Right lobe of liver (tissue), 6 donors: Measurements from ENCODE around the gene GAGE12J. TPM values are rescaled to one million over a fixed set of nuclear protein-coding genes. Genes with fewer than 3 reads are reported as not detected.

Source experiments
- ATAC-seq, 4 donors: fragments of 200-7000 bp; cut with Tn5 transposase; one replicate each; pipeline ENCODE4 v1.9.1; 2020; ENCODE audit warnings: mild to moderate bottlenecking in 4 of 4, moderate library complexity in 4 of 4
- DNase-seq, 3 donors: peaks; one replicate each; pipeline ENCODE4 v3.0.0-alpha.2; 2020
- H3K27ac ChIP-seq, 3 donors: fragments of 200-600 bp; one replicate each; pipeline ENCODE4 v1.8.0; 2022
- H3K27me3 ChIP-seq, 2 donors: fragments of 200-600 bp; one replicate each; pipeline ENCODE4 v1.8.0; 2022
- H3K36me3 ChIP-seq, 4 donors: fragments of 200-600 bp; sonication (generic) in 1 of 4; one replicate each; pipeline versions ENCODE4 v1.5.1 to v1.8.0; 2017 to 2022; ENCODE audit warnings: control low read depth in 1 of 4
- H3K4me1 ChIP-seq, 4 donors: fragments of 200-600 bp; sonication (generic) in 1 of 4; one replicate each; pipeline versions ENCODE4 v1.5.1 to v1.8.0; 2017 to 2022; ENCODE audit warnings: control low read depth in 1 of 4
- H3K4me3 ChIP-seq, 3 donors: fragments of 200-600 bp; one replicate each; pipeline ENCODE4 v1.8.0; 2022
- H3K9me3 ChIP-seq, 4 donors: fragments of 200-600 bp; sonication (generic) in 1 of 4; one replicate each; pipeline versions ENCODE4 v1.5.1 to v1.8.0; 2017 to 2022; ENCODE audit warnings: control low read depth in 1 of 4
- CTCF ChIP-seq, 4 donors: fragments of 200-600 bp in 3 of 4; fragments of 450-650 bp in 1 of 4; IDR thresholded peaks; one replicate each; pipeline versions ENCODE4 v1.5.1 to v1.8.0; 2016 to 2022; ENCODE audit warnings: antibody characterized with exemption in 4 of 4, mild to moderate bottlenecking in 2 of 4
- POLR2A ChIP-seq: fragments of 450-650 bp; IDR thresholded peaks from one replicate; pipeline ENCODE4 v1.6.1; 2017; ENCODE audit warnings: antibody characterized with exemption, mild to moderate bottlenecking
- WGBS: methylation state at CpG from one replicate; pipeline ENCODE4 v1.1.6; 2018; ENCODE audit warnings: low coverage, low lambda C conversion rate; ENCODE audit not compliant: insufficient coverage; ENCODE audit errors: missing lambda C conversion rate; 5-methylcytosine and 5-hydroxymethylcytosine counted together
- intact Hi-C, 2 donors: fragments of 100-400 bp; cut with DNase I; formaldehyde crosslinking; loops; one replicate each; pipeline versions ENCODE4 v1.11.2 to v1.14.1; 2022
- total RNA-seq, 6 experiments: library from RNA; depleted of rRNA in 2 of 6; stranded (reverse); fragments of >200 nt in 2 of 6; fragmentation: NEBNext Ultra II Directional in 3 of 6; extraction: Animal tissue kit (Norgen Biotek cat#: 25700) in 3 of 6; gene quantifications; one replicate each; pipeline versions ENCODE4 v1.1.0 to v1.2.4, GENCODE V29; 2016 to 2023
- donor health status: DM: no; HTN: yes; CAD: no.
- donor health status: DM: no; HTN: no; CAD: no.
- donor health status: DM: no; HTN: no; CAD: no.
- donor health status: DM: no; HTN: yes; CAD: no.
- donor health status: DM: no; HTN: yes; CAD: no.

GAGE12J gene
- total RNA-seq, 6 experiments from 2014 or later: not detected

- Histone ChIP-seq H3K4me3 (peak overlapping the region; percentile 16 to 29 (median 23)), H3K27me3 (no peaks in the 10 kb centered on the region), H3K36me3 (no peaks in the 10 kb centered on the region), H3K9me3 (no peaks in the 10 kb centered on the region), H3K27ac (peak overlapping the region; percentile 27 to 43 (median 42)), H3K4me1 (no peaks in the 10 kb centered on the region)
- no peak for TF ChIP-seq POLR2A
- no peak for TF ChIP-seq CTCF (IDR thresholded peaks at IDR 0.05)
- DNase-seq (no peak), ATAC-seq (peak; percentile 59 to 80 (median 70))
- 29% methylated on average over 7 of the region's 15 CpGs for WGBS
- intact Hi-C loops: no loop called here
Measured at GRCh38 chrX:49308604-49309269, 13.1 kb upstream of the GAGE12J start.

DNA sequence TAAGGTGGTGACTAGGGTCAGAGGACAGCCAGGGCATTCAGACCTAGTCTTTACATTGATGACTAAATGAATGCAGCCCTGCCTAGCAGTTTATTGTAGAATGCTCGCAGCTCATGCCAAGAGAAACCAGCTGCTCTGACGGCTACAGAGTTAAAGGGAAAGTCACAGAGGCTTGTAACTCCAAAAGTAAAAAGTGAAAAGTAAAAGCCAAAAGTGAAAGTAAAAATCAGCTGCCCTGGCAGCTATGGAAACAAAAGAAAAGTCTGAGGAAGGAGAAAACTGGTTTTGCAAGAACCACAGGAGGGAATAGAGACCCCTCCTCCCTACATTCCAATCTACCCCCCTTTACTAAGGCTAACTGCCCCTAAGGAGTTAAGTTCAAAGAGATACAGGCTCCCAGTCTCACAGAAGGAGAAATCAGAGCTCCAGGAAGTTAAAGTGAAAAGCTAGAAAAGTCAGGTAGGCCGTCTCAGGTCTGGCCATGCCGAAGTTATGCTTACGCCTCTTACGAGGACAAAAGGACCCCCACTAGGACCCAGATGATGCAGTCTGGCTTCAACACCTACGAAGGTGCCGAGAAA is 12.3 kb upstream of the GAGE12J start:
- peak overlapping the region; percentile 16 to 29 (median 23) for H3K4me3 ChIP-seq
- H3K27ac ChIP-seq: peak overlapping the region; percentile 27 to 43 (median 42)
- TF ChIP-seq CTCF (IDR thresholded peaks at IDR 0.05): no peak
- no peak for TF ChIP-seq POLR2A
- ATAC-seq: peak; percentile 45 to 69 (median 52)
- 20% methylated on average over 8 of the region's 8 CpGs for WGBS
- no peaks in the 10 kb centered on the region for H3K9me3 ChIP-seq
- H3K27me3 ChIP-seq: no peaks in the 10 kb centered on the region
- H3K4me1 ChIP-seq: no peaks in the 10 kb centered on the region
- intact Hi-C loops: no loop called here
- DNase-seq: no peak
- H3K36me3 ChIP-seq: no peaks in the 10 kb centered on the region

DNA sequence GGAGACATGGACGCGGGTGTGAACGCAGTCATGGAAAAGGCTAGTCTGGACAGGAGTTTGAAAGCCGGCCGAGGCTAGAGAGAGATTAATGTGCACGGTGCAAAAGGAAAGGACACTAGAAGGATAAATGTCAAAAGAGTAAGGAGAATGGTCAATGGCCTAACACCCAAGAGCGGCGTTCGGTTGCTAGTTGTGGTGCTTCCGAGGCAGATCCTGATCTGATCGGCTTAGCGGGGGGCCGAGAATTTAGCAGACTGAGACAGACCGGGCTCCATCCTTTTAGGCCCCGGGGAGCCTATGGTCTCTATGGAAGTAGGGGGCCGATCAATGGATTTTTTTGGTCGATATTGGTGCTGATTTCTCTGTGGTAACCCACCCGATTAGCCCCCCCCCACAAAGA is 11.5 kb upstream of the GAGE12J start:
- no peak overlapping the region for H3K27ac ChIP-seq
- ATAC-seq (no peak), DNase-seq (no peak)
- H3K27me3 ChIP-seq: no peaks in the 10 kb centered on the region
- H3K4me1 ChIP-seq: no peaks in the 10 kb centered on the region
- WGBS: 72% methylated on average over 15 of the region's 18 CpGs
- intact Hi-C loops: no loop called here
- no peak overlapping the region for H3K4me3 ChIP-seq
- no peaks in the 10 kb centered on the region for H3K9me3 ChIP-seq
- no peak for TF ChIP-seq CTCF (IDR thresholded peaks at IDR 0.05)
- no peak for TF ChIP-seq POLR2A
- H3K36me3 ChIP-seq: no peaks in the 10 kb centered on the region

- WGBS: 27% methylated on average over 2 of the region's 2 CpGs
- no peaks in the 10 kb centered on the region for H3K4me1 ChIP-seq
- intact Hi-C loops: no loop called here
Measured at GRCh38 chrX:49312176-49312575, 9.7 kb upstream of the GAGE12J start.

More at GRCh38 chrX:49312176-49312575, 9.7 kb upstream of the GAGE12J start:
- no peak for ATAC-seq
- TF ChIP-seq POLR2A (no peak), CTCF (IDR thresholded peaks at IDR 0.05) (no peak)
- no peak overlapping the region for H3K27ac ChIP-seq
- no peaks in the 10 kb centered on the region for H3K27me3 ChIP-seq
- no peaks in the 10 kb centered on the region for H3K36me3 ChIP-seq
- no peaks in the 10 kb centered on the region for H3K9me3 ChIP-seq
- no peak for DNase-seq
- H3K4me3 ChIP-seq: no peak overlapping the region
